ENCODE measurements around the gene GPC6.

- TF ChIP-seq CTCF (IDR thresholded peaks at IDR 0.05) (no peak), EZH2 (IDR thresholded peaks at IDR 0.05) (no peak), EZH2phosphoT487 (IDR thresholded peaks at IDR 0.05) (no peak)
Measured at GRCh38 chr13:93558637-93559036, 332.0 kb downstream of the GPC6 start.

All from neural progenitor cell (in vitro differentiated cells).